Hepatocyte (in vitro differentiated cells): ENCODE measurements around the gene GOLGA6L6.
"Not testable (repeated sequence)": the region's sequence is repeated elsewhere in the genome, so short reads cannot be mapped to it uniquely, and the experiment has no call there.

ENCODE experiments used
- EZH2 ChIP-seq: fragments of 200-600 bp; sonication (generic); IDR thresholded peaks from 2 replicates; pipeline ENCODE4 v1.6.1; 2016; ENCODE audit warnings: antibody characterized with exemption, mild to moderate bottlenecking, borderline replicate concordance
- TF ChIP-seq, protein P1 (sequence below): fragments of 200-600 bp; sonication (generic); IDR thresholded peaks from 2 replicates; pipeline ENCODE4 v1.5.1; 2016; ENCODE audit warnings: antibody characterized with exemption, mild to moderate bottlenecking; ENCODE audit not compliant: poor library complexity

- TF ChIP-seq EZH2, result not testable (repeated sequence)
- TF ChIP-seq, protein P1, sequence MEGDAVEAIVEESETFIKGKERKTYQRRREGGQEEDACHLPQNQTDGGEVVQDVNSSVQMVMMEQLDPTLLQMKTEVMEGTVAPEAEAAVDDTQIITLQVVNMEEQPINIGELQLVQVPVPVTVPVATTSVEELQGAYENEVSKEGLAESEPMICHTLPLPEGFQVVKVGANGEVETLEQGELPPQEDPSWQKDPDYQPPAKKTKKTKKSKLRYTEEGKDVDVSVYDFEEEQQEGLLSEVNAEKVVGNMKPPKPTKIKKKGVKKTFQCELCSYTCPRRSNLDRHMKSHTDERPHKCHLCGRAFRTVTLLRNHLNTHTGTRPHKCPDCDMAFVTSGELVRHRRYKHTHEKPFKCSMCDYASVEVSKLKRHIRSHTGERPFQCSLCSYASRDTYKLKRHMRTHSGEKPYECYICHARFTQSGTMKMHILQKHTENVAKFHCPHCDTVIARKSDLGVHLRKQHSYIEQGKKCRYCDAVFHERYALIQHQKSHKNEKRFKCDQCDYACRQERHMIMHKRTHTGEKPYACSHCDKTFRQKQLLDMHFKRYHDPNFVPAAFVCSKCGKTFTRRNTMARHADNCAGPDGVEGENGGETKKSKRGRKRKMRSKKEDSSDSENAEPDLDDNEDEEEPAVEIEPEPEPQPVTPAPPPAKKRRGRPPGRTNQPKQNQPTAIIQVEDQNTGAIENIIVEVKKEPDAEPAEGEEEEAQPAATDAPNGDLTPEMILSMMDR, result not testable (repeated sequence)
These were observed 49.0 kb downstream of the GOLGA6L6 start for GRCh38 chr15:20492598-20492997.
